Panc1 (cell line): Measurements from ENCODE around the gene ITPKC.

Experiments
- CTCF ChIP-seq: fragments of 450-650 bp; IDR thresholded peaks from 2 replicates; pipeline ENCODE4 v1.5.1; 2017; ENCODE audit warnings: mild to moderate bottlenecking
- POLR2AphosphoS5 ChIP-seq: IDR thresholded peaks from 2 replicates; pipeline ENCODE4 v1.6.1; 2012; ENCODE audit warnings: mild to moderate bottlenecking, low read depth, low read length, moderate library complexity
- REST ChIP-seq, 2 experiments: IDR thresholded peaks; 2 replicates each; pipeline ENCODE4 v1.6.1; 2011 to 2012; ENCODE audit warnings: low read depth in 2 of 2, control low read depth in 1 of 2, low read length in 1 of 2, mild to moderate bottlenecking in 1 of 2, moderate library complexity in 1 of 2; ENCODE audit not compliant: insufficient read depth in 1 of 2
- SIN3A ChIP-seq: IDR thresholded peaks from 2 replicates; pipeline ENCODE4 v1.6.1; 2012; ENCODE audit warnings: low read depth, mild to moderate bottlenecking, low read length, moderate library complexity, borderline replicate concordance; ENCODE audit not compliant: insufficient read depth
- TCF7L2 ChIP-seq: IDR thresholded peaks from 2 replicates; pipeline ENCODE4 v1.6.1; 2011; ENCODE audit warnings: mild to moderate bottlenecking, low read depth, low read length, inconsistent platforms

- no peak for TF ChIP-seq CTCF
- TF ChIP-seq POLR2AphosphoS5, result no peak
- no peak for TF ChIP-seq REST (IDR thresholded peaks at IDR 0.05; ENCODE audit: insufficient read depth in 1 of 2, low read depth in 2 of 2, low read length in 1 of 2)
- TF ChIP-seq SIN3A, result no peak
- TF ChIP-seq TCF7L2, result no peak
Observed at GRCh38 chr19:40717880-40718773, 1.2 kb downstream of the ITPKC start.
